DMS53 (cell line): ENCODE results near the gene TTC9B.
"Not testable (repeated sequence)": the region's sequence is repeated elsewhere in the genome, so short reads cannot be mapped to it uniquely, and the experiment has no call there.

ENCODE experiments used
- DNase-seq: peaks from one replicate; lab custom pipeline; 2025; lab: John Stamatoyannopoulos, UW

Gene TTC9B

DNA sequence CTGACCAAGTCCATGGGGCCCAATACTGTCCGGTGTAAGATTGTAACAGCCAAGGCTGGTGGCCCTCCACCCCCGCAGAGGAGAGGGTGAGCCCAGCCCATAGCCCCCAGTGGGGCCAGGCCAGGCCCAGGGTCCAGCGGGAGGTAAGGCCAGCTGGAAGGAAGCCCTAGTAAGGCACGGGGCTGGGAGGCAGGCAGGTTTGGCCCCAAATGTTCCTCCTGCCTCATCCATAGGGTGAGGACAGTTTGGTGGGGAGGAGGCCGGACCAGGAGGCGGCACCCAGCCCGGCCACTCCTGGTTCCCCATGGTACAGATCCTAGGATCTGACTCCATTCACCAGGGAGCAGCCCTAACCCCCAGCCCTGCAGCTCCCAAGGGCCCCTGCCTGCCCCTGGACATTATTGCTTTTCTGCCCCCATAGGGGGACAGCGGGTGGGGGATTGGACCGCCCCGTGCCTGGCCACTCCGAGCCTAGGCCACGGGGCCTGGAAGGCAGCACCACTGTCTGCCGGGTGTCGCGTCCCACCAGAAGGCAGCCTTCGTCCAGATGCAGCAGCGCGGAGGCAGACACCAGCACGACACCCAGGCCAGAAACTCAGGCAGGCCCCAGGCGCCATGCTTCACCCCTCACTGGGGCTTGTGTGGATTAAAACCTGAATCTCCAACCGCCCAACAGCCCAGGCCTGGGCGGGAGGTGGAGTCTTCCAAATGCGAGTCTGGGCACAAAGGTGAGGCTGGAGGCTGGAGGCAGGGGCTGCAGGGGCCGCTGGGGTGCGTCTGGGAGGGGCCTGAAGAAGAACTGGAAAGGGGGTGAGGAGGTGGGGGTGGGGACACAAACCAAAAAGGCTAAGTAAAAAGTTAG is 15.0 kb upstream of the TTC9B start:
- DNase-seq, result no peak

DNA sequence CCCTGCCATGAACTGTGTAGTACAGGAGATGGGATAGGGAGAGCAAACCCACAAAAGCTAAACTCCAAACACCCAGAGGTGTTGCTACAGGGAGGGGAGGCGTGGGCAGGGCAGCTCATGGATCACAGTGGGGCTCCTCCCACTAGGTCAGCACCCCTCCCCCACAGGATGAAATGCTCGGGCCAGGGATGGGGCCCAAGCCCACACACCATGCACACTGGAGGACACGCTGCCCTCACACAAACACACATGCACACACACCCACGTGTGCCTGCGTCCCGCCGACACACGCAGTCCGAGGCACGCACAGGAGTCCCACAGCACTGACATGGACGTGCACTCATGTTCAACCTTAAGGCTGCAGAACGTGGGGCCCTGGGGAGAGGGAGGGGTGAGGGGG is 14.3 kb upstream of the TTC9B start:
- DNase-seq, result no peak

DNA sequence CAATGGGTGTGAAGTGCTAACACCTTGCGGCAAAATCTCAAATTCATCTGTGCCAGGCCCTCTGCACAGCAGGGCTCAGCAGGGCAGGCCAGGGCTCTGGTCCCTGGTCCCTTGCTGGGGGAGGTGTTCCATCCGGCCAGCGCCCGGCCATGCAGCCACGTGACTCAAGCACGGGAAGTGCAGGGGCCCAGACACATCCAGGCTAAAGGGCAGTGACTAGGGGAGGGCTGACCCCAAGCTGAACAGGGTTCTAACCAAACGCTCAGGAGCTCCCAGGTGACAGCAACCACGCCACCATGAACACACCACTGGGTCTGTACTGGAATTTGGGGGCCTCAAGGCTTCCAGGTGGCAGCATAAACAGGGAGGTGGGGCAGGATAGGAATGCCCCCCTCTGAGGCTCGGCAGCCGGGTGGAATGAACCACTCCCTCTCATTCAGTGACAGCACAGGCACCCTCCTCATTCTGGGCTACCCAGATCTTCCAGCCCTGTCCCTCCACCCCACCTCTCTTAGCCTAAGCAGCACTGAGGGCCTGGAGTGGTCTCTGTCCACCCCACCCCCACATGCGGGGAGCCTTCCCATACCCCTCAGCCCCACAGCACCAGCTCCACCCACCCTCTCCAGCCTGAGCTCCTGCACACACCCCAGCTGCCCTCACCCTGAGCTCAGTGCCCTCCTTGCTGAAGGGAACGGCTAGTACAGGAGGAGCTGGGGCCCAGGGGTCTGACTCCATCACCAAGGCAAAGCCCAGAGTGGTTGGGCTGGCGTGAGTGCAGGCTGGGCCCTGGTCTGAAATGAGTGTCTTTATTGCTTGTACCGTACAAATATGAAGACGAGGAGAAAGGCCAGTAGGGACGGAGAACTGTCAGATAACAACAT is 13.6 kb upstream of the TTC9B start:
- DNase-seq, result no peak

DNA sequence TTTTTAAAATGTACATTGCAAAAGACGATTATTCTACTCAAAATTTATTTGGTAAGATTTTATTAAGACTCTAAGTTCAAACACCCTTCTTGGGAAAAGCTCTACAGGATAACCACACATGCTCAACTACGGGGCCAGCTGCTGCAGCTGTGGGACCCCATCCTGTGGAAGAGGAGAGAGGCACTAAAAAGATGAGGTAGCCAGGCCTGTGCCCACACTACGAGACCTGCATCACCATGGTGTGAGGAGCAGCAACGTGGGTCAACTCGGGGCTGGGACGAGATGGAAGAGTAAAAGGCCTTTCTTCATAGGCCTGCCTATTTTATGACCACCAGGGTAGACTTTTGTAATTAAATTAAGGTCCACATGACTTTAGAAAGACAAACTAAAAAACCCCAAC is 12.9 kb upstream of the TTC9B start:
- DNase-seq, result no peak

DNA sequence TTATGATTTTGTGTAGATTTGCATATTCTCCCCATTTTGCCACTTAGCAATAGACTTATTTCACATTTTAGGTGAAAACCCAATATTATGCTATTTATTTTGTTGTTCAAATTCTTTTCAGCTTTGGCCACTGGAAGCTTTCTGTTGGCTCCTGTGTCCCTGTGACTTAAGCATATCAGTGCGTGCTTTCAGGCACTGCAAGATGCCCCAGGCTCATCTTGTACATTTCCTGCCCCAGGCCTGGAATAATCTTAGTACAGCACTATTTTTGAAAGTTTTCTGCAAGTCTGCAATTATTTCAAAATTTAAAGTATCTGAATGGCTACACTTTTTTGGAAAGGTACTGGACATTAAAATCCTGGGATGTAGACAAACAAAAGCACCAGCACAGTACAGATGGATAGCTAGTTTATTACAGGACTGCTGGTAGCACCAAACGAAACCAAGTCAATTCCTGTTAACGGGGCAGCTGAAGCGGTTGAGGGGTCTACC is 11.8 kb upstream of the TTC9B start:
- DNase-seq, result no peak

DNA sequence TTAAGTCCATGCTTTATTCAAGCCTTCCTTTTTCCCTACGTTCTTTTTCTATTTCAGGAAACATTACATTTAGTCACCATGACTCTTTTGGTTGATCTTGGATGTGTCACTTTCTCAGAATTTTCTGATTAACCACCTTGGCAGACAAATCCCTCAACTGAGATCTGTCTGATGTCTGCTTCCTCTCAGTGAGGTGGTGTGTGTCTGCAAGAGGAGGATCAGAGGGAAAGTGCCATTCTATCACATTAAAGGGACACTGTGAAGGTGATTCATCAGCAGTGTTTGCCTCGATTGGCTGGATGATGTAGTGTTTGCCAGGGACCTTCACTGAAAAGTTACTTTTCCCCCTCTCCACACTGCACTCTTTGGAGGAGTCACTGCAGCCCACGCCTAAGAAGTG is 11.3 kb upstream of the TTC9B start:
- peak; percentile 25 for DNase-seq

DNA sequence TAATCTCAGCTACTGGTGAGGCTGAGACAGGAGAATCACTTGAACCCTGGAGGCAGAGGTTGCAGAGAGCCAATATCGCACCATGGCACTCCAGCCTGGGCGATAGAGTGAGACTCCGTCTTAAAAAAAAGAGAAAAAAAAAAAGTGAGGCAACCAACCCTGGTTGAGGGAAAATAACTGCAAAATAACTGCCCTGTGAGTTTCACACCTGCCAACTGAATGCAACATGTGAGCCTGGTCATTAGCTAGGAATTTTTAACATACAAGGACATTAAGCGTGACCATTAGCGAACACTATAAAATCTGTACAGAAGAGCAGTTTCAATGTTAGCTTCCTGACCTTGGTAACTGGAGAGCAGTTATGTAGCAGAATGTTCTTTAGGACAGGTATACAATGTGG is 10.7 kb upstream of the TTC9B start:
- no peak for DNase-seq

DNA sequence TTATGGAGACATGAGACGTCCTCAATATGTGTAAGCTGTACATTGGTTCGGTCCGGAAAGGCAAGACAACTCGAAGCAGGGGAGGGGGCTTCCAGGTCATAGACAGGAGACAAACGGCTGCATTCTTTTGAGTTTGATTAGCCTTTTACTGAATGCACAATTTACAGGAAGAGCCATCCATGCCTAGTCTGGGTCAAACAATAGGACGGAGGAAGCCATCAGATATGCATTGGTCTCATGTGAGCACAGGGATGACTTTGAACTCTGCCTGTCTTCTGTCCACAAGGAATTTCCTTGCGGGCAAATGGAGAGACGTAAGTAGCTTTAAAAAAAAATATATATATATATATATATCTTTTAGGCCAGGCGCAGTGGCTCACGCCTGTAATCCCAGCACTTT is 10.2 kb upstream of the TTC9B start:
- no peak for DNase-seq

DNA sequence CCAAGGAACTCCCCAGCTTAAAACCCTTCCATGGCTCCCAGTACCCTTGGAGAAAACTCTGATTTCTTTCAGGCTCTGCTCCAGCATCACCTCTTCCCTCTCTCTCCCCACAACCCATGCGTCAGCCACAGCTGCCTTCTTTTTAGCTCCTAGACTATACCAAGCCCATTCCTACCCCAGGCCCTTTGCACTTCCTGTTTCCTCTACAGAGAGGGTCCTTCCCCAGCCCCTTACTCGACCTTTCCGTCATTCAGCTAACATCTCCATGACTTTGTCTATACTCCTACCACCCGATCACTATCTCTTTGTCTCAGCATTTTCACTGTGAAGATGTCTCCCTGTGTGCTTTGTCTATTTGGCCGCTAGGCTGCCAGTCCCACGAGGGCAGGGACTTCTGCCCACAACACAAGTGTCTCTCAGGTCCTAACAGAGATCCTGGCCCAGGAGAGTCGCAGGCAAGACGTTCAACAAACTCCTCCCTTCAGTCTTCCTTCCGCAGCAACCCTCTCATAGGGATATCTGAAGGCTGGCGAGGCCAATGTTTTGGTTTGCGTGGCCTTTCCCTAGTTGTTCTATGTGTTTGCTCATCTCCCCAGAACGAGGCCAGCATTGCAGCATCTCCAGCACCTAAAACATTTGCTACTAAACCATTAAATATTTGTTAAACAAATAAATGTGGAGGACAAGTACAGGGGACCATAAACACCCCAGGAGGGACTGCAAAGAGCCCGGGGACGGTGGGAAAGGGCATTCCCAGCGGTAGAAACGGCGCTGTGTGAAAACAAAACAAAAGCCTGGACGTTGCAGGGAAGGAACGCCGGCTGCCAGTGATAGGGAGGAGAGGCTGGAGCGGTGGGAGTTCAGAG is 7.5 kb upstream of the TTC9B start:
- peak; percentile 76 for DNase-seq

DNA sequence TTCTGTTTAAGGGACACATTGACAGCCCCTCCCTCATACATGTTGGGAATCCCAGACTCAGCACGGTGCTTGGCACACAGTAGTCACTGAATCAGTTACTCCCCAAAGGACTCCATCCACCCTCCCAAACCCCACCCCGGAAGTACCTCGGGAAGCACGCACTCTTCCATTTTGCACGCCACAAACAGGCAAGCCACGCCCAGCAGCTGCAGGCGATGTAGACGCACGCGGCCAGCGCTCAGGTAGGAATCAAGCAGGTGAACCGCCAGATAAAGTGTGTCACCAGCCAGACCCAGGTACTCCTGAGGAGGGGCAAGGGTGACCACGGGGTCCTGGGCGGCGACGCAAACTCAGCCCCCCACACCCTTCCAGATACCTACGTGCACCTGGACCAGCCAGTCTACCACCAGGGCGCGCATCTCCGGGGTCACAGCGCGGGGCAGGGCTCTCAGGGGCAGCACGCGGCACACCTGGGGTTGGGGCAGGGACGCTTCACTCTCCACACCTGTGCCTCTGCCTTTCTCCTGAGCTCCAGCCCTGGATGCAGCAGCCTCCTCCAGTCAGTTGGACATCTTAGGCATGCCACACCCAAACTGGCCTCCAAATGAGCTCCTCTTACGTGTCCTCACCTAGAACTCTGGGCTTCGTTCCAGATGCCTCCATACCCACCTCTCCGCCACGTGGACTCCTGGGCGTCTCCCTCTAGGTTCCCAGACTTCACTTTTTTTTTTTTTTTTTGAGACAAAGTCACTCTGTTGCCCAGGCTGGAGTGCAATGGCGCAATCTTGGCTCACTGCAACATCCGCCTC is 6.4 kb upstream of the TTC9B start:
- peak; percentile 24 for DNase-seq

DNA sequence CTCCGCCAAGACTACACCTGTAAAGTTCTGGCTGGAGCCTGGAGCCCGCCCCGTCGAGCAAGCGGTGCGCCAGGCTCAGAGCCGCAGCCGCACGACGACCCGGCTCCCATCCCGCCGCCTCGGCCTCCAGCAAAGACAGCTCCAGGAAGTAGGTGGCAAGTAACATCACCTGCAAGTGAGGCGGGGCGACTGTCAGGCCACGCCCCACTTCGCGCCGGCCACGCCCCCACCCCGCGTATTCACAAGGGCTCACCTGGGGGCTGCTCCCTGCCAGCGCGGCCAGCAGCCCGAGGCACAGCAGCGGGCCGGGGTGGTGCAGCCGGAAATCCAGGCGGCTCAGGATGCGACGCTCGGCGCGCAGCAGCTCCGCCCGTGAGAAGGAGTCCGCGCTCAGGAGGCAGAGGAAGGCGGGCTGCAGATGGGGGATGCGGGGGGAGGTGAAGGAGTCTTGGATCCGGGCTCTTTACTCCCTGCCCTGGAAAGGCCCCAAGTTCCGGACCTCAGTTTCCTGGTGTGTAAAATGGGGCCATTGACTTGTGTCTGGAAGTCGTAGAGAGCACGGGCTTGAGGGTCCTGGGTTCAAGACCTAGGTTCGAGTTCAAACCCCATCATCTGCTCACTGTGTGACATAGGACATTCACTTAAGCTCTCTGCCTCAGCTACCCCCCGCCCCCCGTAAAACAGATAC is 5.1 kb upstream of the TTC9B start:
- no peak for DNase-seq

DNA sequence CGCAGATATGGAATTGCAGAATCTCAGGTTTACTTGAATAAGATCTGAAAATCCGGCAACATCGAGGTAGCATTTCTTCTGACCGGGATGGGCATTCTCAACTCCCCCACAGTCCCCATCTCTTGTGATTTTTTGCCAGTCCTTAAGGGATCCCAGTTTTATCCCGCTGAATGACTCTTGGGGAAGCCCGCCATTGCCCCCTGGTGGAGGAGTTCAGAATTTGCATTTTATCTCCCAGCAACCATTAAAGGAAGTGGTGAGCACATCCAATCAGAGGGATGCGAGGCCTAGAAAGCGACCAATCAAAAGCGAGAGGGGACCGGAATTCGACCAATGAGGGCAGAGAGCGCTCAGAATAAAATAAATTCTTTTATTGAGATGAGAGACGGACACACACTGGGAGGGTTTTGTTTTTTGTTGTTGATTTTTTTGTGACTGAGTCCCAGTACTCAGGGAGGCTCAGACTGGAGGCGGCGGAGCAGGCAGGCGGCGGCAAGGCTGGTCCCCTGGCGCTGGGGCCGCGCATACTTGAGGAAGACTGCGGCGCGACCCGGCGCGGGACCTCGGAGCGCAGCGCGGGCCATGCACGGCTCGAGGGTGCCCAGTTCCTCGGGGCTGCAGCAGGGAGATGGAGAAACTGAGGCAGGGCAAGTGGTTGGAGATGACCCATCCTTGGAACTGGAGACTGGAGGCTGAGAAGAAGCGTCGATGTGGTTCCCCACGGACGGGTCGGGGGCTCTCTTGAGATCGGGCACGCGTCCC is 3.9 kb upstream of the TTC9B start:
- DNase-seq, result peak; percentile 95

DNA sequence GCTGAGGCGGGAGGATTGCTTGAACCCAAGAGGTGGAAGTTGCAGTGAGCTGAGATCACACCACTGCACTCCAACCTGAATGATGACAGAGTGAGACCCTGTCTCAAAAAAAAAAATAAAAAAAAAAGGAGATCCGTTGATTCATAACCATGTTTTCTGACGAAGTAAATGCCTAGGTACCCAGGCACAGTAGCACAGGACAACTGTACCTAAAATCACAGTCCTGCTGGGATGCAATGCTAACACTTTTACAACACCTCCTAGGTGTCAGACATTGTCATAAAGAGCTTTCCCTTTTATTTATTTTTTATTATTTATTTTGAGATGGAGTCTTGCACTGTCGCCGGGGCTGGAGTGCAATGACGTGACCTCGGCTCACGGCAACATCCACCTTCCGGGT is 2.5 kb upstream of the TTC9B start:
- DNase-seq, result no peak

DNA sequence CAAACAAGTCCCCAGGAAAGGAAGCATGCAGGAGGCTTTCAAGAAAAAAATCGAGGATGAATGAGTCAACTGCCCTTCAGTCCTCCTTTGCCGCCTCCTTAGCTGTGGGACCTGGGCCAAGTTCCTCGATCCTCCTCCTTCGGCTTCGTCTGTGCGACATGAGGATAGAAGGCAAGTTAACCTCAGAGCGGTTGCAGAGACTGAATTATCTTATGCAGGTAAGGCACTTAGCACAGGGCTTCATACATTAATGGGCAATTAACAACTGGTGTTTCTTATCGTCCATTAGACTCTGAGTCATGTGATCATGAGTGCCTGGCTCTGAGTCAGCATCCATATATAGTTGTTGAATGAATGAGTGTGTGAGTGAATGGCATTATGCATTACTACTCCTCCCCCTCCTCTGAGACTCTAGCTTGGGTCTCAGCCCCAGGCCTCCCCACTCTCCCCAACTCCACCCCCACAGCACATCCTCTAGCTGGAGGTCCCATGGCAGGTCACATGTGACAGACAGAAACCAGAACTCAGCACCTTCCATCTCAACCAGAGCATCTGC is 1.6 kb upstream of the TTC9B start:
- peak; percentile 90 for DNase-seq

DNA sequence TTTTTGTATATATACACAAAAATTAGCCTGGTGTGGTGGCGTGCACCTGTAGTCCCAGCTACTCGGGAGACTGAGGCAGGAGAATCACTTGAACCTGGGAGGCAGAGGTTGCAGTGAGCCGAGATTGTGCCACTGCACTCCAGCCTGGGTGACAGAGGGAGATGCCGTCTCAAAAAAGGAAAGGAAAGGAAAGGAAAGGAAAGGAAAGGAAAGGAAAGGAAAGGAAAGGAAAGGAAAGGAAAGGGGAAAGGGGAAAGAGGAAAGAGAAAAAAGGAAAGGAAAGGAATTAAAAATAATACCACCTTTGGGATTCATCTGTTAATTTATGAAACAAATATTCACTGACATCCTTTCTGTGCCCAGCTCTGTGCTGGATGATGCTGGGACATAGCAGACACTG is 845 bp upstream of the TTC9B start:
- DNase-seq, result not testable (repeated sequence)

DNA sequence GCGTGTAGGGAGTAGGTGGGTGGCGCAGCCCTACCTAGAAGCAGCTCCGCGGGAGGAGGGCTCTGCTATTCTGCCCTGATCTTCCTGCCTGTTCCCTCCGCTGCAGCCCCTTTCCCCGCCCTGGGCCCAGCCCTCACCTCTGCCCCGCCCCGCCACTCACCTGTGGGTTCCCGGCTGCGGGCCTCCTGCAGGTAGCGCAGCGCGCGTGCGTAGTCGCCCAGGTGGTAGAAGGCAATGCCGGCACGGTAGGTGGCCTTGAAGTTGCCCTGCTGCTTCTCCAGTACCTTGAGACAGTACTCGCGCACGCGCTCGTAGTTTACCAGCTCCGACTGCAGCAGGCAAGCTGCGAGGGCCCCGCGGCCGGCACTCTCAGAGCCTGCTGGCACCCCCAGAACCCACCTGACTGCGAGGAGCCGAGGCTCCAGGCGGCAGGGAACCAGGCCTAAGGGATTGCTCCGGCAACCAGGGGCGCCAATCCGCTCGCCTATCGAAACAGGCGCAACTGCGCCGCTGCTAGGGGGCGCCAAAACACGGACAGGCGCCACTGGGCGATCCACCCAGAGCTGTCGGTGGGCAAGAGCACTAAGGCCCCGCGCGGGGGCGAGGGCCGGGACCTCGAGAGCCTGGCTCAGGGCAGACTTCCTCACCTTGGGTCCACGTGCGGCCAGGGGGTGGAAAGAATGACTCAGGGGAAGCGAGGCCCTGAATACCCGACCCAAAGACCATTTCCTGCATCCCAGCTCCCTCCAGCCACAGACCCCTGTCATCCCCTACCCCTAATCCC is 965 bp downstream of the TTC9B start:
- peak; percentile 99 for DNase-seq

DNA sequence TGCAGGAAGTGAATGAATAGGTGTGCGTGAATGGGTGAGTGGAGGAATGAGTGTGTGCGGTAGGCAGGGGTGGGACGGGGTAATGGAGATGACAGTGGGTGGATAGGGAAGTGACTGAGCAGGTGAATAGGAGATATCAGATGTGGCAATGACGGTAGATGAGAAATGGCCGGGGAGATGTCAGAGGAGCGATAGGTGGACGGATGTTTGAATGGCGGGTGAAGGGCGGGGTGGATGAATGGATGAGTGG is 1.5 kb downstream of the TTC9B start:
- DNase-seq, result no peak

DNA sequence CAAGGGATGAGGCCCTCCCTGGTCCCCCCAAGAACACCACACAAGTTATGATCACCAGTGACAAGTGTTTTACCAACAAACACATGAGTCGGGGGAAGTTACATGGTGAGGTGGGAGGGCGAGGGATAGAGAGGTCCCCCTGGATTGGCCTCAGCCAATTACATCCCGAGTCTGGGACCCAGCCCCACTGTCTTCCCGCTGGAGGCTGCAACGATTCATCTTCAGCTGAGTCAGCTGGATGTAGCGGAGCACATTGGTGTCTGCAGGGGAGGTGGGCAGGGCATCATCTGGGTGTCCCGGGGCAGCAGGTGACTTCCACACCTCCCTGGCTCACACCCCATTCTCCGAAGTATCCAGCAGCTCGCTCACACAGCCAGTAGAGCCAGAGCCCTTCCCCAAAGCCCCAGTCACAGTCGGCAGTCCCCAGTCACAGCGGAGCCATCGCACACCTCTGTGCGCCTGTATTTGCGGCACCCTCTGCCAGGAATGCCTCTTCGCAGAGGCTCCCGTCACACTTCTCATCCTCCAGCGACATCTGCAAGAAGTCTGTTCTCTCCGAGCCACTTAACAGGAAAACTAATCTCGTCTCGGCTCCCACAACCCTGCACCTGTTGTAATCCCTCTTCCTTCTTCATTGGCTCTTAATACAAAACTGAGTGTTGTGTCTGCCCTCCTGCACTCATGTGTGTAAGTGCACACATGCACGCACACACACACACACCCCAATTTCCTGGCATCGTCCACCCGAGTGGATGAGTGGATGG is 2.0 kb downstream of the TTC9B start:
- DNase-seq, result peak; percentile 80
